SU-DHL-6 (cell line): ENCODE measurements around the gene COL17A1.

Experiments
- H2AFZ ChIP-seq: fragments of 200-600 bp; sonication (generic); 2 replicates; pipeline ENCODE4 v1.6.1; 2014; ENCODE audit warnings: low read depth, mild to moderate bottlenecking, moderate library complexity, mixed read lengths, antibody characterized with exemption, low read length; ENCODE audit not compliant: severe bottlenecking
- H3F3A ChIP-seq: fragments of 200-600 bp; shearing (Covaris generic); 2 replicates; pipeline ENCODE4 v1.6.0; 2016; ENCODE audit warnings: antibody characterized with exemption, mild to moderate bottlenecking; ENCODE audit not compliant: insufficient read depth
- H3K27ac ChIP-seq: fragments of 200-600 bp; sonication (generic); 2 replicates; pipeline ENCODE4 v1.5.1; 2016; ENCODE audit warnings: low read depth, mild to moderate bottlenecking, low read length, moderate library complexity, mixed read lengths
- H3K27me3 ChIP-seq: fragments of 200-600 bp; sonication (generic), shearing (Covaris generic); 2 replicates; pipeline ENCODE4 v1.6.0; 2014; ENCODE audit warnings: mild to moderate bottlenecking, low read length
- H3K36me3 ChIP-seq: fragments of 200-600 bp; sonication (generic); 2 replicates; pipeline ENCODE4 v1.6.1; 2014; ENCODE audit warnings: mild to moderate bottlenecking, low read length, mixed read lengths
- H3K4me2 ChIP-seq: fragments of 300-600, 200-600 bp; shearing (Covaris generic), sonication (generic); 2 replicates; pipeline ENCODE4 v1.6.0; 2014; ENCODE audit warnings: low read length, low read depth, mild to moderate bottlenecking; ENCODE audit not compliant: poor library complexity, severe bottlenecking
- H3K4me3 ChIP-seq: fragments of 200-600 bp; sonication (generic); 2 replicates; pipeline ENCODE4 v1.5.1; 2014; ENCODE audit warnings: antibody characterized with exemption, low read length, mild to moderate bottlenecking, mixed read lengths; ENCODE audit not compliant: insufficient read depth, poor library complexity, severe bottlenecking
- H3K79me2 ChIP-seq: fragments of 200-600 bp; sonication (generic); 2 replicates; pipeline ENCODE4 v1.6.1; 2014; ENCODE audit warnings: mild to moderate bottlenecking, low read length, moderate library complexity; ENCODE audit not compliant: insufficient read depth
- H3K9ac ChIP-seq: fragments of 200-600 bp; sonication (generic); 2 replicates; pipeline ENCODE4 v1.7.0; 2014; ENCODE audit warnings: mild to moderate bottlenecking, low read length
- H3K9me2 ChIP-seq: fragments of 200-600 bp; sonication (generic); replicated peaks from 2 replicates; pipeline ENCODE4 v1.6.1; 2014; ENCODE audit warnings: low read length; ENCODE audit not compliant: insufficient read depth
- H3K9me3 ChIP-seq: fragments of 200-600 bp; sonication (generic); 2 replicates; pipeline ENCODE4 v1.6.1; 2014; ENCODE audit warnings: low read length, mixed read lengths; ENCODE audit not compliant: insufficient read depth
- H4K20me1 ChIP-seq: fragments of 200-600 bp; sonication (generic); 2 replicates; pipeline ENCODE4 v1.6.1; 2014; ENCODE audit warnings: low read depth, mild to moderate bottlenecking, antibody characterized with exemption, low read length, moderate library complexity, mixed read lengths
- EZH2phosphoT487 ChIP-seq: fragments of 200-600 bp; sonication (generic), shearing (Covaris generic); conservative IDR thresholded peaks from 2 replicates; pipeline ENCODE4 v1.6.1; 2018; ENCODE audit warnings: mild to moderate bottlenecking, antibody characterized with exemption, low read length, moderate library complexity, mixed read lengths
- TF ChIP-seq, protein P1 (sequence below): fragments of 200-600 bp; sonication (generic); IDR thresholded peaks from one replicate; pipeline ENCODE4 v1.5.1; 2017; ENCODE audit warnings: antibody characterized with exemption, mild to moderate bottlenecking, low read length, moderate library complexity; ENCODE audit not compliant: insufficient read depth, poor library complexity, severe bottlenecking

The COL17A1 gene

DNA sequence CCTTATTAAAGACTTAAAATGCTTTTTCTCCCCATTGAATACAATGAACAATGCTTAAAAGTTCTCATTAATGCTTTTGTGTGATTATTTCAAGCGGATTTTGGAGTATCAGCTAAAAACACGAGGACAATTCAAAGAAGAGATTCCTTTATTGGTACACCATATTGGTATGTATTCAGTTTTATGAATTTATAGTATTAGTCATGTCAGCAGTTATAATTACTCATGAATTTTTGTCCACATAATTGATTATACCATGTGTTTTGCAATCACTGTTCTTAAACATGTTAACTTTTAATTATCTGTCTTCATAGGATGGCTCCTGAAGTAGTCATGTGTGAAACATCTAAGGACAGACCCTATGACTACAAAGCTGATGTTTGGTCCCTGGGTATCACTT, 86.9 kb downstream of the COL17A1 start:
- H2AFZ ChIP-seq = no peak overlapping the region
- H3K36me3 ChIP-seq = peaks cover 19% of the 10 kb centered on the region; the same call in 1 of the 2 replicates
- no peak overlapping the region for H3K4me3 ChIP-seq
- no peaks in the 10 kb centered on the region for H3K27me3 ChIP-seq
- no peaks in the 10 kb centered on the region for H3F3A ChIP-seq
- H3K4me2 ChIP-seq = no peak overlapping the region
- no peaks in the 10 kb centered on the region for H3K9me2 ChIP-seq
- H4K20me1 ChIP-seq = no peaks in the 10 kb centered on the region
- no peak overlapping the region for H3K27ac ChIP-seq
- no peaks in the 10 kb centered on the region for H3K9me3 ChIP-seq
- H3K79me2 ChIP-seq = no peaks in the 10 kb centered on the region
- H3K9ac ChIP-seq = no peak overlapping the region
- no peak for TF ChIP-seq EZH2phosphoT487
- TF ChIP-seq, protein P1, sequence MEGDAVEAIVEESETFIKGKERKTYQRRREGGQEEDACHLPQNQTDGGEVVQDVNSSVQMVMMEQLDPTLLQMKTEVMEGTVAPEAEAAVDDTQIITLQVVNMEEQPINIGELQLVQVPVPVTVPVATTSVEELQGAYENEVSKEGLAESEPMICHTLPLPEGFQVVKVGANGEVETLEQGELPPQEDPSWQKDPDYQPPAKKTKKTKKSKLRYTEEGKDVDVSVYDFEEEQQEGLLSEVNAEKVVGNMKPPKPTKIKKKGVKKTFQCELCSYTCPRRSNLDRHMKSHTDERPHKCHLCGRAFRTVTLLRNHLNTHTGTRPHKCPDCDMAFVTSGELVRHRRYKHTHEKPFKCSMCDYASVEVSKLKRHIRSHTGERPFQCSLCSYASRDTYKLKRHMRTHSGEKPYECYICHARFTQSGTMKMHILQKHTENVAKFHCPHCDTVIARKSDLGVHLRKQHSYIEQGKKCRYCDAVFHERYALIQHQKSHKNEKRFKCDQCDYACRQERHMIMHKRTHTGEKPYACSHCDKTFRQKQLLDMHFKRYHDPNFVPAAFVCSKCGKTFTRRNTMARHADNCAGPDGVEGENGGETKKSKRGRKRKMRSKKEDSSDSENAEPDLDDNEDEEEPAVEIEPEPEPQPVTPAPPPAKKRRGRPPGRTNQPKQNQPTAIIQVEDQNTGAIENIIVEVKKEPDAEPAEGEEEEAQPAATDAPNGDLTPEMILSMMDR = no peak

- Histone ChIP-seq H3K9ac (no peak overlapping the region), H3K79me2 (no peaks in the 10 kb centered on the region), H2AFZ (no peak overlapping the region), H3K27me3 (no peaks in the 10 kb centered on the region), H3F3A (0 out of 2 replicates have a peak, but pooled peaks cover 5% of the 10 kb centered on the region), H3K27ac (no peak overlapping the region), H3K36me3 (peaks cover 28% of the 10 kb centered on the region; the same call in 1 of the 2 replicates), H3K9me2 (no peaks in the 10 kb centered on the region), H4K20me1 (no peaks in the 10 kb centered on the region), H3K4me3 (no peak overlapping the region), H3K9me3 (no peaks in the 10 kb centered on the region), H3K4me2 (no peak overlapping the region)
- no peak for TF ChIP-seq EZH2phosphoT487
- TF ChIP-seq, protein P1 = no peak
Measured at GRCh38 chr10:103995134-103995533, 90.5 kb downstream of the COL17A1 start.

DNA sequence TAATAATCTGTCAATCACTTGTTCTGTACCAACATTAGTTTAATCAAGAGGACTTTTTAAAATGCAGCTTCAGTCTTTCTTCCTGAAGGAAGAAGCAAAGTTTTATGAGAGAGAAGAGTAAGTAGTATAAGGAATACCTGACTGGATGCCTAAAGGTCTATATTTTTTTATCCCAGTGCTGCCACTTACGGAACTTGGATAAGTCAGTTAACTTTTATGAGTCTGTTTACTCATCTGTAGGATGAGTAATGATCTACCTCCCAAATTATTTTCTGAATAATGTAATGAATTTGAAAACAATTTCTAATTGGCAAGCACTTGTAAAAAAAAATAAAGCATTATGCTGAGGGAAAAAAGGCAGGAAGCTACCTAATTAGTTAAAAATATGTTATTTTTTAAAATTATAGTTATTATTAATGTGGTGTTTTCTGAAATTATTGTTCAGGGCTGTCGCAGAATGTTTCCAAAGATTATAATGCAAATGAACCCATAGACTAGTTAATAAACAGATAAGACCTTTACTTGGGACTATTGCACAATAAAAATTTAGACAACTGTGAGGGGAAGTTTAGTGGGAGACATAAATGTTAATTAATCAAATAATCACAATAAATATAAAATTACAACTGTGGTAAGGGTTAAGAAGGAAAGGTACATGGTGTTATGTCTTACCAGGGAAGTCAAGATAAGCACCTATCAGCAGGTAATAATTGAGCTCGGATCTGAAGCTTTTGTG, 94.1 kb downstream of the COL17A1 start:
- no peaks in the 10 kb centered on the region for H3K27me3 ChIP-seq
- peaks cover 21% of the 10 kb centered on the region for H3K79me2 ChIP-seq
- no peak overlapping the region for H2AFZ ChIP-seq

More for the DNA sequence above, 94.1 kb downstream of the COL17A1 start:
- Histone ChIP-seq H3K9me3 (no peaks in the 10 kb centered on the region), H3K27ac (no peak overlapping the region), H3K4me3 (no peak overlapping the region), H3K9me2 (no peaks in the 10 kb centered on the region), H4K20me1 (no peaks in the 10 kb centered on the region), H3K9ac (no peak overlapping the region), H3K36me3 (peaks cover 14% of the 10 kb centered on the region; the same call in 1 of the 2 replicates), H3F3A (0 out of 2 replicates have a peak, but pooled peaks cover 5% of the 10 kb centered on the region), H3K4me2 (no peak overlapping the region)
- TF ChIP-seq, protein P1 = no peak
- no peak for TF ChIP-seq EZH2phosphoT487
